ENCODE results near the gene KIF25.
A peak's percentile ranks its signal among the peaks of the same experiment; 100 is the strongest.

KIF25 gene

GRCh38 chr6:168032005-168032760, 34.7 kb downstream of the KIF25 start:
- Histone ChIP-seq H3K9ac (ENCODE audit: low read length in 5 of 5) (no peak overlapping the region), H3K4me1 (ENCODE audit: control insufficient read depth in 5 of 5, insufficient read depth in 5 of 5, low read length in 5 of 5) (peaks cover 5 to 52% (median 34%) of the 10 kb centered on the region in 5 donors), H3K36me3 (ENCODE audit: control insufficient read depth in 5 of 5, insufficient read depth in 5 of 5, low read length in 5 of 5) (no peaks in the 10 kb centered on the region), H3K9me3 (ENCODE audit: control insufficient read depth in 5 of 5, low read length in 5 of 5) (no peaks in the 10 kb centered on the region), H3K27ac (ENCODE audit: low read depth, low read length) (peak overlapping the region; percentile 59), H3K4me3 (ENCODE audit: low read depth in 1 of 5, low read length in 5 of 5) (no peak overlapping the region), H3K27me3 (ENCODE audit: control insufficient read depth in 5 of 5, insufficient read depth in 4 of 5, low read length in 5 of 5) (peaks cover 0 to 11% (median 4%) of the 10 kb centered on the region in 5 donors)

GRCh38 chr6:168033791-168034190, 36.3 kb downstream of the KIF25 start:
- peaks cover 5 to 59% (median 34%) of the 10 kb centered on the region in 5 donors for H3K4me1 ChIP-seq (ENCODE audit: control insufficient read depth in 5 of 5, insufficient read depth in 5 of 5, low read length in 5 of 5)
- no peak overlapping the region for H3K4me3 ChIP-seq (ENCODE audit: low read depth in 1 of 5, low read length in 5 of 5)
- H3K9ac ChIP-seq (ENCODE audit: low read length in 5 of 5): no peak overlapping the region
- H3K36me3 ChIP-seq (ENCODE audit: control insufficient read depth in 5 of 5, insufficient read depth in 5 of 5, low read length in 5 of 5): no peaks in the 10 kb centered on the region
- peaks cover 0 to 11% (median 4%) of the 10 kb centered on the region in 5 donors for H3K27me3 ChIP-seq (ENCODE audit: control insufficient read depth in 5 of 5, insufficient read depth in 4 of 5, low read length in 5 of 5)
- H3K27ac ChIP-seq (ENCODE audit: low read depth, low read length): no peak overlapping the region
- peaks cover 0 to 7% (median 4%) of the 10 kb centered on the region in 5 donors for H3K9me3 ChIP-seq (ENCODE audit: control insufficient read depth in 5 of 5, low read length in 5 of 5)

GRCh38 chr6:168034537-168034936, 37.1 kb downstream of the KIF25 start:
- Histone ChIP-seq H3K4me3 (ENCODE audit: low read depth in 1 of 5, low read length in 5 of 5) (no peak overlapping the region), H3K27ac (ENCODE audit: low read depth, low read length) (peak overlapping the region; percentile 16), H3K9ac (ENCODE audit: low read length in 5 of 5) (no peak overlapping the region), H3K4me1 (ENCODE audit: control insufficient read depth in 5 of 5, insufficient read depth in 5 of 5, low read length in 5 of 5) (peaks cover 5 to 59% (median 34%) of the 10 kb centered on the region in 5 donors), H3K27me3 (ENCODE audit: control insufficient read depth in 5 of 5, insufficient read depth in 4 of 5, low read length in 5 of 5) (peaks cover 0 to 11% (median 4%) of the 10 kb centered on the region in 5 donors), H3K9me3 (ENCODE audit: control insufficient read depth in 5 of 5, low read length in 5 of 5) (peaks cover 2 to 12% (median 7%) of the 10 kb centered on the region in 5 donors), H3K36me3 (ENCODE audit: control insufficient read depth in 5 of 5, insufficient read depth in 5 of 5, low read length in 5 of 5) (no peaks in the 10 kb centered on the region)

GRCh38 chr6:168035098-168035660, 37.7 kb downstream of the KIF25 start:
- H3K9me3 ChIP-seq (ENCODE audit: control insufficient read depth in 5 of 5, low read length in 5 of 5): peaks cover 6 to 19% (median 14%) of the 10 kb centered on the region in 5 donors
- peak overlapping the region; percentile 29 to 74 (median 62) for H3K4me3 ChIP-seq (ENCODE audit: low read depth in 1 of 5, low read length in 5 of 5)
- H3K9ac ChIP-seq (ENCODE audit: low read length in 5 of 5): peak overlapping the region in 3 of 5 donors; percentile 67 to 68 (median 68)
- peaks cover 0 to 11% (median 4%) of the 10 kb centered on the region in 5 donors for H3K27me3 ChIP-seq (ENCODE audit: control insufficient read depth in 5 of 5, insufficient read depth in 4 of 5, low read length in 5 of 5)
- peak overlapping the region; percentile 55 for H3K27ac ChIP-seq (ENCODE audit: low read depth, low read length)
- H3K4me1 ChIP-seq (ENCODE audit: control insufficient read depth in 5 of 5, insufficient read depth in 5 of 5, low read length in 5 of 5): peaks cover 5 to 54% (median 34%) of the 10 kb centered on the region in 5 donors
- H3K36me3 ChIP-seq (ENCODE audit: control insufficient read depth in 5 of 5, insufficient read depth in 5 of 5, low read length in 5 of 5): no peaks in the 10 kb centered on the region

- H3K9me3 ChIP-seq (ENCODE audit: control insufficient read depth in 5 of 5, low read length in 5 of 5): peaks cover 6 to 26% (median 21%) of the 10 kb centered on the region in 5 donors
- H3K27me3 ChIP-seq (ENCODE audit: control insufficient read depth in 5 of 5, insufficient read depth in 4 of 5, low read length in 5 of 5): peaks cover 0 to 8% (median 4%) of the 10 kb centered on the region in 5 donors
- H3K4me1 ChIP-seq (ENCODE audit: control insufficient read depth in 5 of 5, insufficient read depth in 5 of 5, low read length in 5 of 5): peaks cover 3 to 52% (median 34%) of the 10 kb centered on the region in 5 donors
- H3K4me3 ChIP-seq (ENCODE audit: low read depth in 1 of 5, low read length in 5 of 5): peak overlapping the region; percentile 29 to 74 (median 62)
- H3K9ac ChIP-seq (ENCODE audit: low read length in 5 of 5): peak overlapping the region in 3 of 5 donors; percentile 67 to 68 (median 68)
- H3K27ac ChIP-seq (ENCODE audit: low read depth, low read length): peak overlapping the region; percentile 55
- no peaks in the 10 kb centered on the region for H3K36me3 ChIP-seq (ENCODE audit: control insufficient read depth in 5 of 5, insufficient read depth in 5 of 5, low read length in 5 of 5)
Measured at GRCh38 chr6:168035661-168036545, 38.4 kb downstream of the KIF25 start.

GRCh38 chr6:168037242-168037641, 39.8 kb downstream of the KIF25 start:
- Histone ChIP-seq H3K4me3 (ENCODE audit: low read depth in 1 of 5, low read length in 5 of 5) (no peak overlapping the region), H3K27ac (ENCODE audit: low read depth, low read length) (peak overlapping the region; percentile 35), H3K9me3 (ENCODE audit: control insufficient read depth in 5 of 5, low read length in 5 of 5) (peaks cover 6 to 33% (median 24%) of the 10 kb centered on the region in 5 donors), H3K36me3 (ENCODE audit: control insufficient read depth in 5 of 5, insufficient read depth in 5 of 5, low read length in 5 of 5) (no peaks in the 10 kb centered on the region), H3K27me3 (ENCODE audit: control insufficient read depth in 5 of 5, insufficient read depth in 4 of 5, low read length in 5 of 5) (peaks cover 0 to 8% (median 4%) of the 10 kb centered on the region in 5 donors), H3K9ac (ENCODE audit: low read length in 5 of 5) (no peak overlapping the region), H3K4me1 (ENCODE audit: control insufficient read depth in 5 of 5, insufficient read depth in 5 of 5, low read length in 5 of 5) (peaks cover 2 to 42% (median 24%) of the 10 kb centered on the region in 5 donors)

- peaks cover 2 to 41% (median 18%) of the 10 kb centered on the region in 5 donors for H3K4me1 ChIP-seq (ENCODE audit: control insufficient read depth in 5 of 5, insufficient read depth in 5 of 5, low read length in 5 of 5)
Measured at GRCh38 chr6:168037856-168038255, 40.4 kb downstream of the KIF25 start.

GRCh38 chr6:168038576-168039140, 41.2 kb downstream of the KIF25 start:
- H3K27me3 ChIP-seq (ENCODE audit: control insufficient read depth in 5 of 5, insufficient read depth in 4 of 5, low read length in 5 of 5): peaks cover 0 to 8% (median 4%) of the 10 kb centered on the region in 5 donors
- H3K9ac ChIP-seq (ENCODE audit: low read length in 5 of 5): no peak overlapping the region
- H3K27ac ChIP-seq (ENCODE audit: low read depth, low read length): no peak overlapping the region
- H3K36me3 ChIP-seq (ENCODE audit: control insufficient read depth in 5 of 5, insufficient read depth in 5 of 5, low read length in 5 of 5): no peaks in the 10 kb centered on the region
- H3K9me3 ChIP-seq (ENCODE audit: control insufficient read depth in 5 of 5, low read length in 5 of 5): peaks cover 6 to 37% (median 24%) of the 10 kb centered on the region in 5 donors
- peaks cover 2 to 43% (median 16%) of the 10 kb centered on the region in 5 donors for H3K4me1 ChIP-seq (ENCODE audit: control insufficient read depth in 5 of 5, insufficient read depth in 5 of 5, low read length in 5 of 5)
- no peak overlapping the region for H3K4me3 ChIP-seq (ENCODE audit: low read depth in 1 of 5, low read length in 5 of 5)

More at GRCh38 chr6:168037856-168038255, 40.4 kb downstream of the KIF25 start:
- no peaks in the 10 kb centered on the region for H3K36me3 ChIP-seq (ENCODE audit: control insufficient read depth in 5 of 5, insufficient read depth in 5 of 5, low read length in 5 of 5)
- H3K4me3 ChIP-seq (ENCODE audit: low read depth in 1 of 5, low read length in 5 of 5): no peak overlapping the region
- no peak overlapping the region for H3K9ac ChIP-seq (ENCODE audit: low read length in 5 of 5)
- H3K27ac ChIP-seq (ENCODE audit: low read depth, low read length): peak overlapping the region; percentile 35
- H3K27me3 ChIP-seq (ENCODE audit: control insufficient read depth in 5 of 5, insufficient read depth in 4 of 5, low read length in 5 of 5): peaks cover 0 to 8% (median 4%) of the 10 kb centered on the region in 5 donors
- peaks cover 6 to 37% (median 24%) of the 10 kb centered on the region in 5 donors for H3K9me3 ChIP-seq (ENCODE audit: control insufficient read depth in 5 of 5, low read length in 5 of 5)

GRCh38 chr6:168039301-168039700, 41.8 kb downstream of the KIF25 start:
- no peak overlapping the region for H3K9ac ChIP-seq (ENCODE audit: low read length in 5 of 5)

More at GRCh38 chr6:168039301-168039700, 41.8 kb downstream of the KIF25 start:
- H3K27ac ChIP-seq (ENCODE audit: low read depth, low read length): no peak overlapping the region
- peaks cover 2 to 45% (median 16%) of the 10 kb centered on the region in 5 donors for H3K4me1 ChIP-seq (ENCODE audit: control insufficient read depth in 5 of 5, insufficient read depth in 5 of 5, low read length in 5 of 5)
- peaks cover 0 to 8% (median 4%) of the 10 kb centered on the region in 5 donors for H3K27me3 ChIP-seq (ENCODE audit: control insufficient read depth in 5 of 5, insufficient read depth in 4 of 5, low read length in 5 of 5)
- no peaks in the 10 kb centered on the region for H3K36me3 ChIP-seq (ENCODE audit: control insufficient read depth in 5 of 5, insufficient read depth in 5 of 5, low read length in 5 of 5)
- peaks cover 6 to 37% (median 24%) of the 10 kb centered on the region in 5 donors for H3K9me3 ChIP-seq (ENCODE audit: control insufficient read depth in 5 of 5, low read length in 5 of 5)
- no peak overlapping the region for H3K4me3 ChIP-seq (ENCODE audit: low read depth in 1 of 5, low read length in 5 of 5)
